Heart left ventricle (tissue), 13 donors: ENCODE measurements around the gene ZNF516.

Source experiments
- CTCF ChIP-seq, 12 donors: fragments of 200-600 bp; sonication (generic) in 4 of 12; IDR thresholded peaks; one replicate each; pipeline versions ENCODE4 v1.5.0 to v1.8.0; 2018 to 2022; ENCODE audit warnings: antibody characterized with exemption in 12 of 12, mild to moderate bottlenecking in 5 of 12
- POLR2A ChIP-seq, 2 donors: fragments of 450-650 bp; IDR thresholded peaks; one replicate each; pipeline ENCODE4 v1.6.1; 2017; ENCODE audit warnings: antibody characterized with exemption in 2 of 2, mild to moderate bottlenecking in 2 of 2, moderate library complexity in 2 of 2
- donor health status: ischemic (EF 13 %, LVEDD 7.1; RV severe dilation, severe dysfunction).
- donor health status: DM: no; HTN: yes; CAD: no.
- donor health status: DM: no; HTN: no; CAD: no.
- donor health status: ischemic (EF 25% LVEDD 6.9; RV normal size, moderate dysfunction).
- donor health status: ischemic (EF 25% LVEDD 5.7; RV mildly dilated, moderate dysfunction).
- donor health status: ischemic (EF 35%, LVEDD 5.7; RV mildly dilated, moderate dysfunction).
- donor health status: nonischemic (EF 11% LVEDD 7.7; RV severe dilation, severe dysfunction).
- donor health status: DM: yes; HTN: yes; CAD: no.
- donor health status: PGD.
- donor health status: ischemic (EF 29% LVEDD 5.4; RV normal size, mild dysfunction).
- donor health status: nonischemic (EF 23%, LVEDD 6.1; RV moderate dilation, normal function).

- TF ChIP-seq CTCF (IDR thresholded peaks at IDR 0.05): no peak
- no peak for TF ChIP-seq POLR2A (IDR thresholded peaks at IDR 0.05)
Observed at GRCh38 chr18:76383636-76384035, 111.4 kb downstream of the ZNF516 start.
